ENCODE measurements around the gene MYO7B.
"Not testable (repeated sequence)": the region's sequence is repeated elsewhere in the genome, so short reads cannot be mapped to it uniquely, and the experiment has no call there.

Gene MYO7B

DNA sequence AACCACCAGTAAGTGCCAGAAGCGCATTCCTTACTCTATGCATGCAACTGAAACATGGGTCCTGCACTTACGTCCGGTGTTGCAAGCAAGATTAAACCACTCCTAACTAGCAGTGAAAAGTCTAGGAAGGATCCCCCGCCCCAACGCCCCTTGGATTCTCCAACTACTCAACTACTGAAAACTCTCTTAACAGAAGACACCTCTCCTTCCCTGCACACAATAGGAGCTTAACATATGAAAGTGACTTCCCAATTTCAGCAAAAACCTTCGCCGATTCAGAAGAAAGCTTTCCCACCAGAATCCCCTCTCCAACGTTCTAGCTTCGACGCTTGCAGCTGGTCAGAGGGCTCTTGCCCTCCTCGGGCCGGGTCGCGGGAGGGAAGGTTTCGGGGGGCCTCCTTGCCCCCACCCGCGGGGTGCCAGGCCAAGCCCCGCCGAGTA lies 9.8 kb upstream of the MYO7B start:
- Histone ChIP-seq H3K4me3 (ENCODE audit: low read depth, low read length) (peak overlapping the region; percentile 86), H3K27me3 (replicated peaks) (no peaks in the 10 kb centered on the region), H3K36me3 (replicated peaks) (peaks cover 14% of the 10 kb centered on the region), H3K27ac (peak overlapping the region; percentile 98)
- in situ Hi-C loops (cut with HindIII; ENCODE audit: low pct_ligation_motif_present, low sequenced_read_pairs), result no loop called here
- DNase-seq, result peak; percentile 32
- TF ChIP-seq CTCF (IDR thresholded peaks at IDR 0.05; ENCODE audit: low read depth, low read length, missing control alignments), result no peak

DNA sequence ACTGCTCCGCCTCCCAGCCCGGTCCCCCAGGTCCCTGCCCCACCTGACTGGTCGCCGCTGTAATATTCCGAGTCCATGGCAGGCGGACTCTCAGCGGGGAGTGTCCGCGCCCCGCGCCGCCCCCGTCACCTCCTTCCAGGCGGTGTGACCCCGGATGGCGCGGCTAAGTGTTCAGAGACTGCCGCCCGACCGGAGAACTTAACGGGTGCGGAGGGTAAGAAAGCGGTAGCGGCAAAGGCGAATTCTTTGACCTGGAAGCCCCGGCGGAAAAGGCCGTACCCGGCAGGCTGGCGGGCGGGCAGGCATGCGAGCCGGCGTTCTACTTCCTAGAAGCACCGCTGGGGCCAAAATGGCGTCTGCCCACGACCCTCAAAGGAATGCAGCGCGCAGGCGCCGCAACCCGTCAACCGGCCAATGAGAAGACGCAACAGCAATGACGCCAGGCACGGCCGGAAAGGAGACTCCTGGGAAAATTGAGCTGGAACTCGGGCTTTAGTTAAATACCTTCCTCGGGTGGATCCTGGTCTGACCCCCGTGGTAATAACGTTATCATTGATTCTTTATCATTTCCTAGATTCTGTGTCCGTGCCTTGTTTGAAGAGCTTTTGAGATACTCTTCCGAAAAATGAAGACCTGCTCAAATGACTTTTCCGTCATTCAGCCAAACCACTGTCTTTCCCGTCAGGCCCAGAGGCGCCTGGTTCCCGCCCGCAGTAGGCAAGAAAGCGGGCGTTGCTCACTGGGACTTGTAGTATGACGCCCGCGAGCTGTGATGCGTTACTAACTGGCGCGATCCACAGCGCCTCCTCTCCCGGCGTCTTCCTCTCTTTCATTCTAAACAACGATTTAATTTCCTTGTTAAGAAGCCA lies 9.1 kb upstream of the MYO7B start, which contains the start of gene IWS1:
Gene IWS1 (minus strand): TSS at position 358 of the 869 bp plus-strand sequence. CDS start 281 bp downstream, at position 77.
- peaks cover 11% of the 10 kb centered on the region for H3K36me3 ChIP-seq (replicated peaks)
- in situ Hi-C loops (cut with HindIII; ENCODE audit: low pct_ligation_motif_present, low sequenced_read_pairs), result no loop called here
- H3K27ac ChIP-seq, result peak within 1 kb of the TSS; percentile 98
- DNase-seq, result peak; percentile 95
- no peaks in the 10 kb centered on the region for H3K27me3 ChIP-seq (replicated peaks)
- peak within 1 kb of the TSS; percentile 86 for H3K4me3 ChIP-seq (ENCODE audit: low read depth, low read length)
- peak; percentile 44 for TF ChIP-seq CTCF (IDR thresholded peaks at IDR 0.05; ENCODE audit: low read depth, low read length, missing control alignments)

- in situ Hi-C loops (cut with HindIII; ENCODE audit: low pct_ligation_motif_present, low sequenced_read_pairs), result no loop called here
- no peak for TF ChIP-seq CTCF (IDR thresholded peaks at IDR 0.05; ENCODE audit: low read depth, low read length, missing control alignments)
- DNase-seq, result no peak
- peaks cover 8% of the 10 kb centered on the region for H3K36me3 ChIP-seq (replicated peaks)
- H3K4me3 ChIP-seq (ENCODE audit: low read depth, low read length), result peak overlapping the region; percentile 86
- H3K27ac ChIP-seq, result peak overlapping the region; percentile 98
- no peaks in the 10 kb centered on the region for H3K27me3 ChIP-seq (replicated peaks)
These were observed 8.3 kb upstream of the MYO7B start for GRCh38 chr2:127527001-127527804.

DNA sequence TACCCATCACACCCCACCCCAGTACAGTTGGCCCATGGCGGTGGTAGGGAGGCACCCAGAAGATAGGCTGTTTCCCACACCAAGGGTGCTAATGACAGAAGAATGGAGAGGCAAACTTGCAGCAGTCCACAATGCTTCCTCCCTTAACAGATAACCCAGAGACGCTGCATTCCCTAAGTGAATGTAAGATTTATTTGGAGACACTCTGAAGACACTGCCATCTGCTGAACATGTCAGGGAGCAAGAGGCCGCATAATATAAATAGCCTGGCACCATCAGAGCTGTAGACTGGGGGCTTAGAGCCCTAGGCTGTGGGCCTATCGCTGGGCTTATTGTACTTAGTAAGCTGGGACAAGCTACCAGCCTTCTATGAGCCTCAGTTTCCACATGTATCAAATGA lies 7.0 kb upstream of the MYO7B start:
- Histone ChIP-seq H3K27ac (no peak overlapping the region), H3K36me3 (replicated peaks) (no peaks in the 10 kb centered on the region), H3K27me3 (replicated peaks) (no peaks in the 10 kb centered on the region), H3K4me3 (ENCODE audit: low read depth, low read length) (no peak overlapping the region)
- DNase-seq, result no peak
- TF ChIP-seq CTCF (IDR thresholded peaks at IDR 0.05; ENCODE audit: low read depth, low read length, missing control alignments), result no peak
- in situ Hi-C loops (cut with HindIII; ENCODE audit: low pct_ligation_motif_present, low sequenced_read_pairs), result no loop called here

DNA sequence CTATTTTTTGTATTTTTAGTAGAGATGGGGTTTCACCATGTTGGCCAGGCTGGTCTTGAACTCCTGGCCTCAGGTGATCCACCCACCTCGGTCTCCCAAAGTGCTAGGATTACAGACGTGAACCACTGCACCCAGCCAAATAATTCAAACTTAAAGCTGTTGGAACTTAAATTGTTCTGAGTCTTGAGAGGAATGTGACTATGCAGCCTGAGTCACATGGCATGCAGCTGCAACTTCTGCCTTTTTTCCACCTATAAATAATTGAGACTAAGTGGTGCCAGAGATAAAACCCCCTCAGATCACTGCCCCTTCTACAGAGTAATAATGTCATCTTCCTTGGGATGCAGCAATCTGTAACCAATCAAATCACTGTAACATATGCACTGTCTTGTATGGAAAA lies 6.1 kb upstream of the MYO7B start:
- H3K4me3 ChIP-seq (ENCODE audit: low read depth, low read length); H3K36me3 ChIP-seq (replicated peaks); in situ Hi-C loops (cut with HindIII; ENCODE audit: low pct_ligation_motif_present, low sequenced_read_pairs); DNase-seq; H3K27me3 ChIP-seq (replicated peaks); H3K27ac ChIP-seq: not testable (repeated sequence)

Data from brain microvascular endothelial cell (primary cell).